Measurements from ENCODE around the gene MT1E. TPM values are rescaled to one million over a fixed set of nuclear protein-coding genes. Genes with fewer than 3 reads are reported as not detected.

Gene MT1E
- total and polyA plus RNA-seq, 2 of the 8 experiments (the other 6 are each of a cell fraction or from before 2014, with no cell fraction given): 7.9 to 117 TPM

GRCh38 chr16:56640076-56640475, 14.5 kb downstream of the MT1E start (continued):
- TF ChIP-seq SIN3A (conservative IDR thresholded peaks at IDR 0.05 in 1 of 2, IDR thresholded peaks at IDR 0.05 in 1 of 2; ENCODE audit: low read depth in 1 of 2, low read length in 2 of 2) (no peak), HDAC6 (IDR thresholded peaks at IDR 0.05; ENCODE audit: low read depth, low read length) (no peak), TEAD4 (IDR thresholded peaks at IDR 0.05; ENCODE audit: low read depth, low read length) (no peak), POLR2AphosphoS5 (IDR thresholded peaks at IDR 0.05; ENCODE audit: low read depth, low read length) (no peak), CTBP2 (IDR thresholded peaks at IDR 0.05; ENCODE audit: borderline replicate concordance, insufficient read depth, insufficient read length, low read length) (no peak), SAP30 (IDR thresholded peaks at IDR 0.05; ENCODE audit: insufficient read depth, insufficient replicate concordance, low read length) (no peak), KDM5A (IDR thresholded peaks at IDR 0.05; ENCODE audit: low read length) (no peak), SIX5 (IDR thresholded peaks at IDR 0.05; ENCODE audit: low read depth, low read length) (no peak), SP4 (IDR thresholded peaks at IDR 0.05; ENCODE audit: low read length) (no peak), CHD7 (IDR thresholded peaks at IDR 0.05; ENCODE audit: insufficient replicate concordance, low read length) (no peak), ZNF274 (IDR thresholded peaks at IDR 0.05; ENCODE audit: borderline replicate concordance, extremely low read depth, low read length) (no peak), SP2 (IDR thresholded peaks at IDR 0.05; ENCODE audit: low read length) (no peak)
